Measurements from ENCODE around the gene AMMECR1. TPM values are rescaled to one million over a fixed set of nuclear protein-coding genes. Genes with fewer than 3 reads are reported as not detected.

The AMMECR1 gene
- total RNA-seq, 4 donors from 2014 or later, result 1.0 to 12.1 (median 6.9) TPM

DNA sequence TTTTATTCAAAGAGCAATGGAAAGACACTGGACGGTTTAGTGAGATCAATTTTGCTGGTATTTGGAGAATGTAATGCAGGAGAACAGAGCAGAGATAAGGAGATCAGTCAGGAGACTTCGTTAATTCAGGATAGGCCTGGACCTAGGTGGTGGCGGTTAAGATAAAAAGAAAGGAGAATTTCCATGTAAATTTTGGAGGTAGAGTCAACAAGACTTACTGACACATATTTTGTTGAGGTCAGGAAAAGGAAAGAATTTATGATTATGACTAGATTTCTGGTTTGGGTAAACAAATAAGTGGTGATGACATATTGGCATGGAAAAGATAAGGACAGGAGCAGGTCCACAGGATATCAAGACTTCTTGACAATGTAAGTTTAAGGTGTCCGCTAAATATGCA, 8.8 kb upstream of the AMMECR1 start:
- no peak for DNase-seq
- H3K4me3 ChIP-seq, result no peak overlapping the region
- no peaks in the 10 kb centered on the region for H3K4me1 ChIP-seq
- H3K9me3 ChIP-seq, result no peaks in the 10 kb centered on the region
- no peaks in the 10 kb centered on the region for H3K27me3 ChIP-seq
- no peaks in the 10 kb centered on the region for H3K36me3 ChIP-seq
- no peak for TF ChIP-seq POLR2A (IDR thresholded peaks at IDR 0.05)
- TF ChIP-seq CTCF (IDR thresholded peaks at IDR 0.05), result no peak
- intact Hi-C loops (cut with DNase I; ENCODE audit: low total_unique reads), result no loop called here
- no peak overlapping the region for H3K27ac ChIP-seq

- H3K9me3 ChIP-seq, result no peaks in the 10 kb centered on the region
- H3K27ac ChIP-seq, result no peak overlapping the region
- H3K27me3 ChIP-seq, result no peaks in the 10 kb centered on the region
- no peak overlapping the region for H3K4me3 ChIP-seq
- no peak for TF ChIP-seq POLR2A (IDR thresholded peaks at IDR 0.05)
- TF ChIP-seq CTCF (IDR thresholded peaks at IDR 0.05), result no peak
- H3K4me1 ChIP-seq, result no peaks in the 10 kb centered on the region
- intact Hi-C loops (cut with DNase I; ENCODE audit: low total_unique reads), result no loop called here
- no peak for DNase-seq
- no peaks in the 10 kb centered on the region for H3K36me3 ChIP-seq
Measured at GRCh38 chrX:110322603-110323002, 4.7 kb upstream of the AMMECR1 start.

GRCh38 chrX:110321670-110322069, 3.8 kb upstream of the AMMECR1 start:
- no peaks in the 10 kb centered on the region for H3K4me1 ChIP-seq
- no peaks in the 10 kb centered on the region for H3K36me3 ChIP-seq
- TF ChIP-seq POLR2A (IDR thresholded peaks at IDR 0.05) (no peak), CTCF (IDR thresholded peaks at IDR 0.05) (no peak)
- H3K9me3 ChIP-seq, result no peaks in the 10 kb centered on the region
- no peak overlapping the region for H3K27ac ChIP-seq
- no peak overlapping the region for H3K4me3 ChIP-seq
- DNase-seq, result no peak
- intact Hi-C loops (cut with DNase I; ENCODE audit: low total_unique reads), result no loop called here
- H3K27me3 ChIP-seq, result no peaks in the 10 kb centered on the region

DNA sequence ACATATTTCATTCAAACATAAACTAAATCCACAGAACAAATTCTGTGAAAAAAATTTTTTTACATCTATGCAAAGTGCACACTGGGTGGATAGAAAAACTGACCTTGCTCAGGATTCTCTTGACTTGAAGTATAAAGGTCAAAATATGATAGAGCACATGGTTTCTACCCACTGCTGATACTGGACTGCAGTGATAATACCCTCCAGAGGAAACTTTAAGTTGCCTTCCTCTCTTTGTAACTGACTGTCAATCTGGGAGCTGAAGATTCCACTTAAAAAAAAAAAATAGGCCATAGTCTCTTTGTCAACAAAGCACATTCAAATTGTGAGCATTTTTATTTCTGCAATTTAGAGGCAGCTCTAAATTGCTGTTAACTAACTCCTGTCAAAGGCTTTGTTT, 3.2 kb upstream of the AMMECR1 start:
- H3K27ac ChIP-seq, result no peak overlapping the region
- no peaks in the 10 kb centered on the region for H3K27me3 ChIP-seq
- DNase-seq, result no peak
- H3K36me3 ChIP-seq, result no peaks in the 10 kb centered on the region
- H3K4me3 ChIP-seq, result no peak overlapping the region
- no peaks in the 10 kb centered on the region for H3K4me1 ChIP-seq
- intact Hi-C loops (cut with DNase I; ENCODE audit: low total_unique reads), result no loop called here
- no peaks in the 10 kb centered on the region for H3K9me3 ChIP-seq
- no peak for TF ChIP-seq CTCF (IDR thresholded peaks at IDR 0.05)
- no peak for TF ChIP-seq POLR2A (IDR thresholded peaks at IDR 0.05)

GRCh38 chrX:110320381-110320987, 2.6 kb upstream of the AMMECR1 start:
- Histone ChIP-seq H3K9me3 (no peaks in the 10 kb centered on the region), H3K4me1 (no peaks in the 10 kb centered on the region), H3K36me3 (no peaks in the 10 kb centered on the region), H3K4me3 (no peak overlapping the region), H3K27ac (no peak overlapping the region), H3K27me3 (no peaks in the 10 kb centered on the region)
- no peak for TF ChIP-seq CTCF (IDR thresholded peaks at IDR 0.05)
- TF ChIP-seq POLR2A (IDR thresholded peaks at IDR 0.05), result no peak
- intact Hi-C loops (cut with DNase I; ENCODE audit: low total_unique reads), result no loop called here
- no peak for DNase-seq

All from uterus (tissue), 4 donors.